DMS 273 (cell line): ENCODE measurements around the gene PAFAH1B2.
"Not testable (repeated sequence)": the region's sequence is repeated elsewhere in the genome, so short reads cannot be mapped to it uniquely, and the experiment has no call there.

ENCODE experiments used
- DNase-seq: peaks from one replicate; lab custom pipeline; 2025; ENCODE audit not compliant: unreplicated experiment; lab: John Stamatoyannopoulos, UW

Gene PAFAH1B2

GRCh38 chr11:117201658-117202305, 57.7 kb downstream of the PAFAH1B2 start:
- peak; percentile 9 for DNase-seq

GRCh38 chr11:117202386-117203068, 58.4 kb downstream of the PAFAH1B2 start:
- no peak for DNase-seq

DNA sequence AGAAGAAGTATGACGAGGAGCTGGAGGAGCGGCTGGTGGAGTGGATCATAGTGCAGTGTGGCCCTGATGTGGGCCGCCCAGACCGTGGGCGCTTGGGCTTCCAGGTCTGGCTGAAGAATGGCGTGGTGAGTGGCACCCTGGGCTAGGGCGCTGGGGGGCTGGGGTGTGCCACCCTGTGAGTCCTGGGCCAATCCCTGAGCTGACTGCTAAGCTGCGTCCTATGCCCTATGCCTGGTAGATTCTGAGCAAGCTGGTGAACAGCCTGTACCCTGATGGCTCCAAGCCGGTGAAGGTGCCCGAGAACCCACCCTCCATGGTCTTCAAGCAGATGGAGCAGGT, 59.0 kb downstream of the PAFAH1B2 start:
- DNase-seq, result no peak

DNA sequence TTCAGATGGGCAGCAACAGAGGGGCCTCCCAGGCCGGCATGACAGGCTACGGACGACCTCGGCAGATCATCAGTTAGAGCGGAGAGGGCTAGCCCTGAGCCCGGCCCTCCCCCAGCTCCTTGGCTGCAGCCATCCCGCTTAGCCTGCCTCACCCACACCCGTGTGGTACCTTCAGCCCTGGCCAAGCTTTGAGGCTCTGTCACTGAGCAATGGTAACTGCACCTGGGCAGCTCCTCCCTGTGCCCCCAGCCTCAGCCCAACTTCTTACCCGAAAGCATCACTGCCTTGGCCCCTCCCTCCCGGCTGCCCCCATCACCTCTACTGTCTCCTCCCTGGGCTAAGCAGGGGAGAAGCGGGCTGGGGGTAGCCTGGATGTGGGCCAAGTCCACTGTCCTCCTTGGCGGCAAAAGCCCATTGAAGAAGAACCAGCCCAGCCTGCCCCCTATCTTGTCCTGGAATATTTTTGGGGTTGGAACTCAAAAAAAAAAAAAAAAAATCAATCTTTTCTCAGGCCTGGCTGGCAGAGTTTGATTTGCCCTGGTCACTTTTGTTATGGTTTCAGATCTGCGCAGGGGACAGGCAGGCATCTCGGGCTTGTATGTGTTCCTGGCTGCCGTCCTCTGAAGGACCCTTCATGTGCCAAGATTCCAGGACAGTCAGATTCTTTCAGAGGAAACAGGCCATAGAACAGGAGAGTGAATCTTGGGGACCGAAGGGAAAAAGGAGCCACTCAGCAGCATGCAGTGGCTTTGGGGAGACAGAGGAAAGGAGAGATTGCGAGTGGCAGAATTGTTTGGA, 60.4 kb downstream of the PAFAH1B2 start:
- no peak for DNase-seq

- peak; percentile 38 for DNase-seq
These were observed 61.2 kb downstream of the PAFAH1B2 start for GRCh38 chr11:117205211-117205818.

DNA sequence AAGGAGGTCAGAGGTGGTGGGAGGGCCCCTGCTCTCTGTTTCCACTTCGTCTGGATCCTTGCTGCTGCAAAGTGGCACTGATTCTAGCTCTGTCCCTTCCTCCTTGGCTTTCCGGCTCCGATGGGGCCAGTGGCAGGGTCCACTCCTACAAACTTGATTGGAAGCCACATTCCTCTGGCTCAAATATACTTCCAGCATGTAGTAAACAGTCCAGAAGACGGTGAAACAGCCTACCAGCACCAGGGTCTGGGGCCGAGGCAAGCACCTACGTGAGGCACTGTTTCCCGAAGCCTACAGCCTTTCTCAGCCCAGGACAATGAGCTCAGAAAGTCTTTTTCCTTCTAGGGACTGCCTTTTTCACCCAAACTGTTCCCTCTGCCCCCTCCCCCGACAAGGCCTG, 62.0 kb downstream of the PAFAH1B2 start:
- not testable (repeated sequence) for DNase-seq

DNA sequence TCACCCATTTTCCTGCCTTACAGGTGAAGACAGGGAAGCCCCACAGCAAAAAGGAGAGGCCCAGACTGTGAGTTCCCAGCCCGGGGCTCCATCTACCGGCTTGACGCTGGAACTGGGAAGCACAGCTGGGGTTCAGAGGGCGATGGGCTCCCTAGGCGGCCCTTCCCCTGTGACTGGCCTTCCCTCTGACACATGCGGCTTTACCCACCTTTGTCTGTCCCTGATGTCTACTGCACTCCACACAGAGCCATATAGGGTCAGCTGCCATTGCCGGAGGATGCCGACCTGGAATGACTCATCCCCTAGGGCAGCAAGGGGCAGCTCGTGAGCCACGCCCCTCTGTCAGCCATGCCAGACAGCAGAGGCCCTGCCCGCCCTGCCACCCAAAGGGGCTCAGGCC, 62.8 kb downstream of the PAFAH1B2 start:
- DNase-seq, result not testable (repeated sequence)

DNA sequence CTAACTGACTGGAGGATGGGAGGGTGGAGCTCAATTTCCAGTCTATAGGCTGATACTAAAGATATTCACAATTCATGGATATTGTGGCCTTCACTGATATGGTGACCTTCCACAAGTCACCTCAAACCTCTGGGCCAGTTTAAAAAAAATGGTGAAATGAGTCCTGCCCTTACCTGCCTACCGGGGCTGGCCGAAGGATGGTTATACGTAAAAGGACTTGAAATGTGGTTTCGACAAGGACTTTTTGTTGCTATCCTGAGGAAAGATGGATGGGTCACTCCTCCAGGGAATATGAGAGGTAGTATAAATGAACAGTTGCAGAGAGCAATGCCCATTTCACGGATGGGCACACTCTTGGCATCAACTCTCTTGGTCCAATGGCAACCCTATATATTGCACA, 63.4 kb downstream of the PAFAH1B2 start:
- DNase-seq, result not testable (repeated sequence)

- DNase-seq, result not testable (repeated sequence)
These were observed 64.6 kb downstream of the PAFAH1B2 start for GRCh38 chr11:117208710-117209109.

DNA sequence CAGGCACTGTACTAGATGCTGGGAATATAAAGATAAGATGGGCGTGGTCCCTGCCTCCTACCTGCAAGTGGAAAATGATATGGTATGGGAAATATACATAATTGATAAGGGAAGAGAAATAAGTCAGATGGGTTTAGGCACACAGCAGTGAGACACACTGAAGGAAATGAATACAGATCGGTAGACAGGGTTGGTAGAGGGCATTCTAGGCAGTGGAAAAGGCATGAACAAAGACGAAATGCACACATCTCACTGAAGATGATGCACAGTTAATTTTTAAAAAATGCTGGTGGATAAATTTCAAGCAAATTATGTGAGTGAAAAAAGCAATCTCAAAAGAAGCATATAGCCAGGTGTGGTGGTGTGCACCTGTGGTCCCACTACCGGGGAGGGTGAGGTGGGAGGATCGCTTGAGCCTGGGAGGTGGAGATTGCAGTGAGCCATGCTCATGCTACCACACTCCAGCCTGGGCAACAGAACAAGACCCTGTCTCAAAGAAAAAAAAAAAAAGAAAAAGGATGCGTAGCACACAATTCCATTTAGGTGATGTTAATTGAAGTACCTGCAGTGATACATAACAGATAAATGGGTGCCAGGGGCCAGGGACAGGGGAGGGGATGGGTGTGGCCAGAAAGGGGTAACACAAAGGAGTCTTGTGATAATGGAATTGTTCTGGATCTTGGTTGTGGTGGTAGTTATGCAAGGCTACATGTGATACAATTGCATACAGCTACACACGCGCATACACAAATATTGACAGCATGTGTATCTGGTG, 65.5 kb downstream of the PAFAH1B2 start:
- DNase-seq, result not testable (repeated sequence)

DNA sequence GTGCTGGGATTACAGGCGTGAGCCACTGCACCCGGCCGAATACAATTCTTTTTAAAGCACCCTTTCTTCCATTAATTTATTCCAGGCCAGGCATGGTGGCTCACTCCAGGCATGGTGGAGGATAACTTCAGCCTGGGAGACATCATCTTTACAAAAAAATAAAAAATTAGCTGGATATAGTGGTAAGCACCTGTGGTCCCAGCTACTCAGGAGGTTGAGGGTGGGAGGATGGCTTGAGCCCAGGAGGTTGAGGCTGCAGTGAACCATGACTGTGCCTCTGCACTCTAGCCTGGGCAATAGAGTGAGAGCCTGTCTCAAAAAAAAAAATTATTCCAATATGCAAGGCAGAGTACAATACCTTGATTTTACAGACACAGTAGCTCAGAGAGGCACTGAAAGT, 66.5 kb downstream of the PAFAH1B2 start:
- no peak for DNase-seq

DNA sequence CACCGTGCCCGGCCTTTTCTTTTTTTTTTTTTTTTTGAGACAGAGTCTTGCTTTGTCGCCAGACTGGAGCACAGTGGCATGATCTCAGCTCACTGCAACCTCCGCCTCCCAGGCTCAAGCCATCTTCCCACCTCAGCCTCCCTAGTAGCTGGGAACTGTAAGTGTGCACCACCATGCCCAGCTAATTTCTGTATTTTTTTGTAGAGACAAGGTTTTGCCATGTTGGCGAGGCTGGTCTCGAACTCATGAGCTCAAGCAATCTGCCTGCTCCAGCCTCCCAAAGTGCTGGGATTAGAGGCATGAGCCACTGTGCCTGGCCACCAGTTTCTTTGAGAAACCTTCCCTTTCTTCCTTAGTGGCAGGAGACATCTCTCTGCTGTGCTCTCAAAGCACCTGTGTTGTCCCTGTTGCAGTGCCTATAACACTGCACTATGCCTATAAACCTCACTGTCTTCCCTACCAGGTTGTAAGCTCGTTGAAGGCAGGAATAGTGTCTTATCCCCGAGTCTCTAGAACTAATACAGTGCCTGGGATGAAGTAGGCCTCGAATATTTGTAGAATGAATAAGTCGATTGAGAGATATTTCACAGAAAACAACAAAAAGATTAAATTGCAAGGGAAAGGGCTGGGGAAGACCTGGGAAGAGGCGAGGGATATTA, 68.7 kb downstream of the PAFAH1B2 start:
- no peak for DNase-seq

DNA sequence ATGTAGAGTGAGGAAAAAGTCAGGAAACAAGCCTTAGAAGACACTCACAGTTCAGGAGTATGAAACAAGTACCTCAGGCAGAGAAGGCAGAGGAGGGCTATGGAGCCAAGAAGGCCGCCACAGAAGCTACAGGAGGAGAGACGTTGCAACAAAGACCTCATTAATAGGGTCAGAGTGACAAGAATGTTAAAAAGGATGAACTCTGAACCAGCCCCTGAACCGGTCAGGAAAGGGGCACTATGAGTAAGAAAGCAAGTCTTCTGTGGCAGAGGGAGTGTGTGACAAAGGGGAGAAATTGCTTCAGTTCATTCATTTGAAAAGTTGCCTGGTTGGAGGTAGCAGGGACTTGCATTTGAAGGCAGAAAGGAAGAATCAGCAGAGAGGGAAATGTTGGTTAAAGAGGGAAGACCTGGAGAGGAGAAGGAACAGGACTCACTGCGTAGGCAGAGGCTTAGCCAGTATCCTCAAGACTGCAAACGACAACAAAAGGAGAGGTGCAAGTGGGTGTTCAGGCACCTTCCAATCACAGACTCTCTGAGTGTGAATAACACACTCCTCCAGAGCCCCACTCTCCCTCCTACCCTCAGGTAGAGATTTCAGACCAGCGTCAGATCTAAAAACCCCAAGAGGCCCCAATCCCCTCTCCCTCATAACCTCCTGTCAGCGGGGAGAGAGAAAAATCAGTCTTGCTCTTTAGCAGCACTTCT, 70.5 kb downstream of the PAFAH1B2 start:
- DNase-seq, result no peak

DNA sequence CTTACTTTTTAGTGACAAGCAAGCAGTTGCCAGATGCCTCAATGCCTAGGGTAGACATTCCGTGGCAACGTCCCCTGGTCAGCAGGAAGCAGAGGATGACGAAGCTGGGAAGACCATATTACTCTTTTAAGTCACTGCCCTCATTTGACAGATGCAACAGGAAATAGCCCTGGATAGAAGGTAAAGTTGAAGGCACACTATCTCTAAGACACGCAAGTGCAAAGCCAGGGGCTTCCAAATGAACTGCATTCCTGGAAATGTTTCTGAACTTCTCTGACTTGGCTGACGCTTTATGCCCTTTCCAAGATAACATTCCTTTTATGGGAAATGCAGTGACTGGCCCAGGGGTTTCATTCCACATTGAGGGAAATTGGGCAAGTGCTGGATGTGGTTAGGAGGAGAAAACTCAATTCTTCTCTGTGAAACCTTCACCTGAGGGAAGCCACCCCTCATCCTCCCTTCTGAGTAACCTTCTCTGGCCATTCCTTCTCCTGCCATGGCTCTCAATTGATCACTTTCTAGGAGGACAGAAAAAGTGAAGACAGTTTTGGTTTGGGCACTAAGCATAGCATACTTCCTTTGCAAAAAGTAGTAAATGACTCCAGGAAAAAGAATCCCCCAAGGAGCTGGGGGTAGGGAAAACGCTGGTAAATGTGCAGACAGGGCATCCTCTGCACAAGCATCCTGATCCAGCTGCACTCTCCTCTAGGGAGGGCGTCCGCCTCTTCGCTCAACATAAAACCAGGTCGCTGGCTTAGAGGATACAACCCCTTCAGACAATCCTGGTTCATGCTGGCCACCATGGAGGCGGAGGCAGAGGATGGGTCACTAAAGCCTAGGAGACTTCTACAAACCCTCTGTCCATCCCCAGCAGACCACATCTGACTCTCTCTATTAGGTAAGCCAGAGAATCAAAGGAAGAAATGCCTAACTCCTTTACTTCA, 73.3 kb downstream of the PAFAH1B2 start:
- no peak for DNase-seq

- DNase-seq, result no peak
These were observed 74.2 kb downstream of the PAFAH1B2 start for GRCh38 chr11:117218133-117218915.

- no peak for DNase-seq
These were observed 74.9 kb downstream of the PAFAH1B2 start for GRCh38 chr11:117219001-117219400.

- no peak for DNase-seq
These were observed 75.4 kb downstream of the PAFAH1B2 start for GRCh38 chr11:117219455-117219854.

DNA sequence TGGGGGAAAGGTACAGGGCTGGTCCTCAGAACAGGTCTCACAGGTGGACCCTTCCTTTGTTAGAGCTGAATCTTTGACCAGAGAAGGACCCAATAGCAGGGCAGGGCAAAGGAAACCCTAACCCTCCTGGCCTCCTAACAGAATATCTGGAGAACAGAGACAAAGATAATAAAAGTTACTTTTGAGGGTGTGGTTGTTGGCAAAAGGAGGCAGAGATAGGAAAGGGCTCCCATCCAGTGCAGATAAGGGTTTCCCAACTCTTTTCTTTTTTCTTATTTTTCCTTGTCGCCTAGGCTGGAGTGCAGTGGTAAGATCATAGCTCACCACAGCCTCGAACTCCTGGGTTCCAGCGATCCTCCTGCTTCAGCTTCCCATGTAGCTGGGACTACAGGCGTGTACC, 75.9 kb downstream of the PAFAH1B2 start:
- no peak for DNase-seq
